Stomach smooth muscle (tissue), 2 donors: Measurements from ENCODE around the gene PPP4R3B.
A peak's percentile ranks its signal among the peaks of the same experiment; 100 is the strongest.

Experiments used
- H3K27ac ChIP-seq: one replicate; pipeline ENCODE4 v1.7.0; 2013; ENCODE audit warnings: mild to moderate bottlenecking, low read length, inconsistent platforms
- H3K27me3 ChIP-seq, 2 donors: one replicate each; pipeline ENCODE4 v1.7.0; 2013; ENCODE audit warnings: low read length in 2 of 2; ENCODE audit not compliant: insufficient read depth in 2 of 2, control insufficient read depth in 1 of 2
- H3K36me3 ChIP-seq, 2 donors: one replicate each; pipeline ENCODE4 v1.7.0; 2013; ENCODE audit warnings: low read length in 2 of 2; ENCODE audit not compliant: control insufficient read depth in 2 of 2, insufficient read depth in 2 of 2
- H3K4me1 ChIP-seq: one replicate; pipeline ENCODE4 v1.7.0; 2013; ENCODE audit warnings: low read length; ENCODE audit not compliant: control insufficient read depth, insufficient read depth
- H3K4me3 ChIP-seq, 2 donors: one replicate each; pipeline ENCODE4 v1.7.0; 2013; ENCODE audit warnings: low read length in 2 of 2
- H3K9ac ChIP-seq, 2 donors: one replicate each; pipeline ENCODE4 v1.7.0; 2013; ENCODE audit warnings: low read length in 2 of 2, mild to moderate bottlenecking in 1 of 2
- H3K9me3 ChIP-seq, 2 donors: one replicate each; pipeline ENCODE4 v1.7.0; 2013; ENCODE audit warnings: low read length in 2 of 2; ENCODE audit not compliant: control insufficient read depth in 2 of 2
- donor health status: healthy.
- donor health status: Pancreatic carcinoma.

The PPP4R3B gene

GRCh38 chr2:55617175-55618024 lies at the start of gene PPP4R3B:
TSS of gene PPP4R3B (minus strand) at chr2:55617622. CDS start at chr2:55617285, 337 bp downstream.
- peak within 1 kb of the TSS; percentile 96 to 100 for H3K4me3 ChIP-seq
- no peaks in the 10 kb centered on the region for H3K27me3 ChIP-seq
- peaks cover 15% of the 10 kb centered on the region for H3K4me1 ChIP-seq
- no peaks in the 10 kb centered on the region for H3K9me3 ChIP-seq
- peak within 1 kb of the TSS; percentile 98 for H3K27ac ChIP-seq
- H3K9ac ChIP-seq: peak within 1 kb of the TSS; percentile 94 to 100
- H3K36me3 ChIP-seq: peaks cover 5 to 7% of the 10 kb centered on the region in 2 donors

- H3K4me1 ChIP-seq: no peaks in the 10 kb centered on the region
- H3K27ac ChIP-seq: no peak overlapping the region
- H3K36me3 ChIP-seq: peaks cover 11 to 14% of the 10 kb centered on the region in 2 donors
- no peak overlapping the region for H3K9ac ChIP-seq
- no peak overlapping the region for H3K4me3 ChIP-seq
- no peaks in the 10 kb centered on the region for H3K9me3 ChIP-seq
- no peaks in the 10 kb centered on the region for H3K27me3 ChIP-seq
Observed at GRCh38 chr2:55653255-55653654, 35.8 kb upstream of the PPP4R3B start.

GRCh38 chr2:55649211-55649610 lies 31.8 kb upstream of the PPP4R3B start:
- H3K9ac ChIP-seq: no peak overlapping the region
- H3K4me1 ChIP-seq: no peaks in the 10 kb centered on the region
- H3K4me3 ChIP-seq: no peak overlapping the region
- H3K36me3 ChIP-seq: peaks cover 7 to 13% of the 10 kb centered on the region in 2 donors
- no peaks in the 10 kb centered on the region for H3K9me3 ChIP-seq
- no peaks in the 10 kb centered on the region for H3K27me3 ChIP-seq
- H3K27ac ChIP-seq: no peak overlapping the region

- Histone ChIP-seq H3K4me3 (no peak overlapping the region), H3K4me1 (no peaks in the 10 kb centered on the region), H3K36me3 (peaks cover 12 to 20% of the 10 kb centered on the region in 2 donors), H3K27ac (no peak overlapping the region), H3K9ac (no peak overlapping the region), H3K9me3 (no peaks in the 10 kb centered on the region), H3K27me3 (no peaks in the 10 kb centered on the region)
Observed at GRCh38 chr2:55636831-55637230, 19.4 kb upstream of the PPP4R3B start.

- Histone ChIP-seq H3K9ac (no peak overlapping the region), H3K27me3 (no peaks in the 10 kb centered on the region), H3K4me3 (no peak overlapping the region), H3K4me1 (no peaks in the 10 kb centered on the region), H3K9me3 (no peaks in the 10 kb centered on the region), H3K36me3 (peaks cover 0 to 5% of the 10 kb centered on the region in 2 donors), H3K27ac (no peak overlapping the region)
Observed at GRCh38 chr2:55628931-55629330, 11.5 kb upstream of the PPP4R3B start.

GRCh38 chr2:55627915-55628314 lies 10.5 kb upstream of the PPP4R3B start:
- Histone ChIP-seq H3K4me3 (no peak overlapping the region), H3K27me3 (no peaks in the 10 kb centered on the region), H3K27ac (no peak overlapping the region), H3K9ac (no peak overlapping the region), H3K4me1 (no peaks in the 10 kb centered on the region), H3K9me3 (no peaks in the 10 kb centered on the region), H3K36me3 (peaks cover 0 to 5% of the 10 kb centered on the region in 2 donors)

- H3K27ac ChIP-seq: no peak overlapping the region
- H3K9ac ChIP-seq: no peak overlapping the region
- H3K27me3 ChIP-seq: no peaks in the 10 kb centered on the region
- no peak overlapping the region for H3K4me3 ChIP-seq
- H3K4me1 ChIP-seq: peaks cover 15% of the 10 kb centered on the region
- H3K36me3 ChIP-seq: peaks cover 0 to 4% of the 10 kb centered on the region in 2 donors
- H3K9me3 ChIP-seq: no peaks in the 10 kb centered on the region
Observed at GRCh38 chr2:55621802-55622201, 4.4 kb upstream of the PPP4R3B start.

GRCh38 chr2:55620123-55620779 lies 2.8 kb upstream of the PPP4R3B start:
- Histone ChIP-seq H3K9ac (no peak overlapping the region), H3K36me3 (peaks cover 0 to 5% of the 10 kb centered on the region in 2 donors), H3K27ac (no peak overlapping the region), H3K27me3 (no peaks in the 10 kb centered on the region), H3K9me3 (no peaks in the 10 kb centered on the region), H3K4me3 (peak overlapping the region in 1 of 2 donors; percentile 29), H3K4me1 (peaks cover 15% of the 10 kb centered on the region)

- Histone ChIP-seq H3K9ac (peak overlapping the region; percentile 86 to 99), H3K9me3 (no peaks in the 10 kb centered on the region), H3K4me1 (peaks cover 15% of the 10 kb centered on the region), H3K27me3 (no peaks in the 10 kb centered on the region), H3K27ac (peak overlapping the region; percentile 98), H3K4me3 (peak overlapping the region; percentile 96 to 100), H3K36me3 (peaks cover 5% of the 10 kb centered on the region in 2 donors)
Observed at GRCh38 chr2:55618275-55619055, 1.0 kb upstream of the PPP4R3B start.

- peaks cover 5% of the 10 kb centered on the region in 2 donors for H3K36me3 ChIP-seq
- peak overlapping the region; percentile 86 to 99 for H3K9ac ChIP-seq
- peak overlapping the region; percentile 96 to 100 for H3K4me3 ChIP-seq
- peaks cover 15% of the 10 kb centered on the region for H3K4me1 ChIP-seq
- H3K27ac ChIP-seq: peak overlapping the region; percentile 98
- H3K9me3 ChIP-seq: no peaks in the 10 kb centered on the region
- no peaks in the 10 kb centered on the region for H3K27me3 ChIP-seq
Observed at GRCh38 chr2:55618025-55618274, 528 bp upstream of the PPP4R3B start.
